Measurements from ENCODE around the gene HOGA1.

HOGA1 gene

GRCh38 chr10:97590082-97590747 lies 6.0 kb downstream of the HOGA1 start:
- ChIA-PET POLR2A (interaction anchor here (1.3 kb wide), 1 partner anchor 9 kb away, joined by 4 read pairs; no protein-coding TSS in a partner anchor), CTCF (interaction anchor here (1.6 kb wide), 1 partner anchor 14 kb away, joined by 3 read pairs; no protein-coding TSS in a partner anchor)
- no peak for TF ChIP-seq FOXM1 (IDR thresholded peaks at IDR 0.05; ENCODE audit: borderline replicate concordance)
- no peak for TF ChIP-seq LEF1 (IDR thresholded peaks at IDR 0.05; ENCODE audit: borderline replicate concordance)
- TF ChIP-seq PKNOX1 (IDR thresholded peaks at IDR 0.05), result no peak
- TF ChIP-seq ARNT (IDR thresholded peaks at IDR 0.05), result no peak
- no peak for TF ChIP-seq HDGF (IDR thresholded peaks at IDR 0.05; ENCODE audit: borderline replicate concordance)
- no peak for TF ChIP-seq TARDBP (IDR thresholded peaks at IDR 0.05)
- TF ChIP-seq CTBP1 (IDR thresholded peaks at IDR 0.05; ENCODE audit: borderline replicate concordance), result no peak
- TF ChIP-seq FOXK2 (IDR thresholded peaks at IDR 0.05), result no peak
- TF ChIP-seq SP1 (IDR thresholded peaks at IDR 0.05), result no peak
- no peak for TF ChIP-seq ELF4 (IDR thresholded peaks at IDR 0.05)
- TF ChIP-seq L3MBTL2 (conservative IDR thresholded peaks at IDR 0.05), result no peak
- no peak for TF ChIP-seq SUZ12 (IDR thresholded peaks at IDR 0.05)
- TF ChIP-seq NFRKB (IDR thresholded peaks at IDR 0.05), result no peak
- TF ChIP-seq FOXA1 (IDR thresholded peaks at IDR 0.05), result no peak
- TF ChIP-seq ZNF384 (IDR thresholded peaks at IDR 0.05), result no peak
- TF ChIP-seq BHLHE40 (IDR thresholded peaks at IDR 0.05; ENCODE audit: borderline replicate concordance), result no peak
- DNase-seq (ENCODE audit: extremely low spot score), result no peak

GRCh38 chr10:97590748-97591495 lies 6.7 kb downstream of the HOGA1 start:
- no peak for DNase-seq (ENCODE audit: extremely low spot score)
- TF ChIP-seq NFRKB (IDR thresholded peaks at IDR 0.05) (no peak), FOXA1 (IDR thresholded peaks at IDR 0.05) (no peak), ZNF384 (IDR thresholded peaks at IDR 0.05) (no peak), L3MBTL2 (conservative IDR thresholded peaks at IDR 0.05) (no peak), BHLHE40 (IDR thresholded peaks at IDR 0.05; ENCODE audit: borderline replicate concordance) (no peak), SUZ12 (IDR thresholded peaks at IDR 0.05) (no peak), TARDBP (IDR thresholded peaks at IDR 0.05) (no peak), PKNOX1 (IDR thresholded peaks at IDR 0.05) (no peak), ELF4 (IDR thresholded peaks at IDR 0.05) (no peak), SP1 (IDR thresholded peaks at IDR 0.05) (no peak), FOXK2 (IDR thresholded peaks at IDR 0.05) (no peak), HDGF (IDR thresholded peaks at IDR 0.05; ENCODE audit: borderline replicate concordance) (no peak), LEF1 (IDR thresholded peaks at IDR 0.05; ENCODE audit: borderline replicate concordance) (no peak), ARNT (IDR thresholded peaks at IDR 0.05) (no peak), FOXM1 (IDR thresholded peaks at IDR 0.05; ENCODE audit: borderline replicate concordance) (no peak), CTBP1 (IDR thresholded peaks at IDR 0.05; ENCODE audit: borderline replicate concordance) (no peak)
- ChIA-PET POLR2A (interaction anchor here (1.3 kb wide), 1 partner anchor 9 kb away, joined by 4 read pairs; no protein-coding TSS in a partner anchor), CTCF (interaction anchor here (1.6 kb wide), 1 partner anchor 14 kb away, joined by 3 read pairs; no protein-coding TSS in a partner anchor)

DNA sequence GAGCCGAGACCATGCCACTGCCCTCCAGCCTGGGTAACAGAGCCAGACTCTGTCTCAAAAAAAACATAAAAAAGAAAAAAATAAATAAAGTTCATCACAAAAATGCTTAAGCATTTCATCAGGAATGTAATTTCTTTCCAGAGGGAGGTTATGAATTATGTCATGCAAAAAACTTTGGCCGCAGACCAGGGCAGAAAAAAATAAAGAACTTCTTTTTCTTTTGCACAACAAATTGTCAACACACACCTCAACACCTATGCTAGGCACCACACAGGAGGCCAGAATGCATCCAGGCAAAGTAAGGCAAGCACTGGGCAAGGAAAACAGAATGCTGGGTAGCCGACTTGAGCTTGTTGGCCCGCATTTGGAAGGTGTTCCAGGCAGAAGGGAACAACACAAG lies 9.2 kb downstream of the HOGA1 start:
- ChIA-PET CTCF (interaction anchor here (0.5 kb wide), 1 partner anchor 41 kb away, joined by 3 read pairs; no protein-coding TSS in a partner anchor), POLR2A (no interaction called here)
- DNase-seq (ENCODE audit: extremely low spot score), result no peak
- TF ChIP-seq SP1 (IDR thresholded peaks at IDR 0.05) (no peak), ARNT (IDR thresholded peaks at IDR 0.05) (no peak), TARDBP (IDR thresholded peaks at IDR 0.05) (no peak), ZNF384 (IDR thresholded peaks at IDR 0.05) (no peak), L3MBTL2 (conservative IDR thresholded peaks at IDR 0.05) (no peak), LEF1 (IDR thresholded peaks at IDR 0.05; ENCODE audit: borderline replicate concordance) (no peak), CTBP1 (IDR thresholded peaks at IDR 0.05; ENCODE audit: borderline replicate concordance) (no peak), HDGF (IDR thresholded peaks at IDR 0.05; ENCODE audit: borderline replicate concordance) (no peak), FOXM1 (IDR thresholded peaks at IDR 0.05; ENCODE audit: borderline replicate concordance) (no peak), NFRKB (IDR thresholded peaks at IDR 0.05) (no peak), ELF4 (IDR thresholded peaks at IDR 0.05) (no peak), SUZ12 (IDR thresholded peaks at IDR 0.05) (no peak)

DNA sequence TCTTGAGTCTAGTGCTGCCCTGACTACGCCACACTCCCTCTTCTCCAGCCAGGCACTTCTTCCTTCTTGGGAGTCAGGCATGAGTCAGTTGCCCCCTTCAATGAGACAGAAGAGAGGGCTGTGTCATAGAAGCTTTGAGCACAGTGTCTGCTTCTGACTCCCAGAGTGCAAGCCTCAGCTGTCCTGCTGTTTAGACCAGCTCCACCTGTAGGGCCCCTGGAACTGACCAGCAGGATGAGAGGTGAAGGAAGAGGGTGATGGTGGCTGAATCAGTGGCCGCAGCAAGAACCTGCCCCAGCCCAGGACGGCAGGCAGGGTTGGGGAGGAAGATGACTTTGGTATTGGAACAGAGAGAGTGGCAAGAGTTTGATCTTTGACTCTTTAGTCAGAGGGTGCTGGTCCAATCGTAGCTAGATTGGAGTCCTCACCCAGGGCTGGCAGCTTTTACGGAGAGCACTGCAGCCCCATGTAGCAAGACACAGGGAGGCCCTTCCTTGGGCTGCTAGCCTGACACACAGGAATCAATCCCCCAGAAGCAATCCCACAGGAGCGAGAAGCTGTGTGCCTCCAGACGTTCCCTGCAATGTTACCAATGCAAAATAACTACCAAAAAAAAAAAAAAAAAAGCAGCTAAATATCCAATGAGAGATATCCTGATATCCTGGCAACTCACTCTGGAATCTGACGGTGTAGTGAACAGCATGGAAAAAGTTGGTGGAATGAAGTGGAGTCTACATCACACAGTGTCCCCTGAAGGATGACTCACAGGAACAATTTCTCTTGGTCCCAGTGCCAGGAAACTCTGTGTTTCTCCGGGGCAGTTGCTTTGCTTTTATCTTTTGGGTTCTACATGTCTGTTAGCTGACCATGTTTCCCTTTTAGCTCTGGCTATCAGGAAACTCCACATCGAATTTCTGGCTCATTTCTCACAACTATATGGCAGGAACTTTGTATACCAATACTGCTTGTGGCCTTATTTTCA lies 12.2 kb downstream of the HOGA1 start:
- CTCF ChIA-PET, result interaction anchor here (0.7 to 1.2 kb wide), 2 partner anchors 24 to 62 kb away, joined by 3 to 4 read pairs; no protein-coding TSS in a partner anchor
- no peak for TF ChIP-seq PKNOX1 (IDR thresholded peaks at IDR 0.05)
- no peak for DNase-seq (ENCODE audit: extremely low spot score)
- POLR2A ChIA-PET, result interaction anchor here (1.3 kb wide), 1 partner anchor 12 kb away, joined by 3 read pairs; the partner anchor contains the start of gene HOGA1

DNA sequence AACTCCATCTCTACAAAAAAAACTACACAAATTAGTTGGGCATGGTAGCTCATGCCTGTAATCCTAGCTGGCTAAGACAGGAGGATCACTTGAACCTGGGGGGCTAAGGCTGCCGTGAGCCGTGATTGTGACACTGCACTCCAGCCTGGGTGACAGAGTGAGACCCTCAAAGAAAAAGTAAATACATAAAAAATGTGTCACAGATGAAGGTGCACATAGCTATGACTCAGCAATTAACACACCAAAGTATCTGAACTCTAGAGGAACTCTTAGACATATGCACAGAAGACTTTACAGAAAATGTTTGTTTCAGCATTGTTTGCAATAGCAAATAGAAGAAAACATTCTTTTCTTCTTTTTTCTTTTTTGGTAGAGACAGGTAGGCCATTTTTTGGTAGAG lies 13.6 kb downstream of the HOGA1 start:
- no peak for TF ChIP-seq FOXK2 (IDR thresholded peaks at IDR 0.05)
- TF ChIP-seq SUZ12 (IDR thresholded peaks at IDR 0.05), result no peak
- no peak for TF ChIP-seq NFRKB (IDR thresholded peaks at IDR 0.05)
- no peak for TF ChIP-seq L3MBTL2 (conservative IDR thresholded peaks at IDR 0.05)
- TF ChIP-seq ELF4 (IDR thresholded peaks at IDR 0.05), result no peak
- no peak for TF ChIP-seq FOXM1 (IDR thresholded peaks at IDR 0.05; ENCODE audit: borderline replicate concordance)
- TF ChIP-seq PKNOX1 (IDR thresholded peaks at IDR 0.05), result no peak
- no peak for TF ChIP-seq CTBP1 (IDR thresholded peaks at IDR 0.05; ENCODE audit: borderline replicate concordance)
- no peak for TF ChIP-seq FOXA1 (IDR thresholded peaks at IDR 0.05)
- no peak for TF ChIP-seq SP1 (IDR thresholded peaks at IDR 0.05)
- no peak for TF ChIP-seq LEF1 (IDR thresholded peaks at IDR 0.05; ENCODE audit: borderline replicate concordance)
- TF ChIP-seq HDGF (IDR thresholded peaks at IDR 0.05; ENCODE audit: borderline replicate concordance), result no peak
- no peak for TF ChIP-seq ZNF384 (IDR thresholded peaks at IDR 0.05)
- TF ChIP-seq TARDBP (IDR thresholded peaks at IDR 0.05), result no peak
- ChIA-PET CTCF (no interaction called here), POLR2A (no interaction called here)
- DNase-seq (ENCODE audit: extremely low spot score), result no peak

All from HEK293T (cell line).